BLaER1 treated with 17β-estradiol and CSF1 and Interleukin-3, amounts not matched to agents 10 nM and 100 nM (cell line): ENCODE data around the gene GNE.
"Not testable (repeated sequence)": the region's sequence is repeated elsewhere in the genome, so short reads cannot be mapped to it uniquely, and the experiment has no call there.

Experiments used
- H3K27ac ChIP-seq, 11 experiments: shearing (Covaris generic); formaldehyde crosslinking; 2 replicates each; pipeline ENCODE4 v1.8.1; 2022
- H3K27me3 ChIP-seq, 11 experiments: shearing (Covaris generic); formaldehyde crosslinking; 2 replicates each; pipeline ENCODE4 v1.8.1; 2022
- H3K36me3 ChIP-seq, 11 experiments: shearing (Covaris generic); formaldehyde crosslinking; 2 replicates each; pipeline ENCODE4 v1.8.1; 2022
- H3K4me1 ChIP-seq, 10 experiments: shearing (Covaris generic); formaldehyde crosslinking; 2 replicates each; pipeline ENCODE4 v1.8.1; 2022
- H3K4me2 ChIP-seq, 11 experiments: shearing (Covaris generic); formaldehyde crosslinking; 2 replicates each; pipeline ENCODE4 v1.8.1; 2022
- H3K4me3 ChIP-seq, 10 experiments: shearing (Covaris generic); formaldehyde crosslinking; 2 replicates each; pipeline ENCODE4 v1.8.1; 2022
- H3K9ac ChIP-seq, 11 experiments: shearing (Covaris generic); formaldehyde crosslinking; 2 replicates each; pipeline ENCODE4 v1.8.1; 2022
- H3K9me3 ChIP-seq, 11 experiments: shearing (Covaris generic); formaldehyde crosslinking; replicated peaks in 1 of 11; 2 replicates each; pipeline ENCODE4 v1.8.1; 2022
- H4K20me1 ChIP-seq, 11 experiments: shearing (Covaris generic); formaldehyde crosslinking; 2 replicates each; pipeline ENCODE4 v1.8.1; 2022
- Cebpa-rat ChIP-seq, 11 experiments: shearing (Covaris generic); IDR thresholded peaks; 2 replicates each; pipeline ENCODE4 v1.8.1; 2022

The GNE gene

GRCh38 chr9:36276254-36276653 lies 18.0 kb upstream of the GNE start:
- H3K9me3 ChIP-seq, result no peaks in the 10 kb centered on the region
- TF ChIP-seq Cebpa-rat (IDR thresholded peaks at IDR 0.05), result no peak
- H4K20me1 ChIP-seq, result no peaks in the 10 kb centered on the region
- H3K4me1 ChIP-seq, result peaks cover 0 to 13% (median 0%) of the 10 kb centered on the region in 10 experiments; a peak in 4 of 20 replicates
- H3K27me3 ChIP-seq, result no peaks in the 10 kb centered on the region
- H3K4me2 ChIP-seq, result peak overlapping the region in 1 of 11 experiments; percentile 48; a peak in 2 of 22 replicates
- no peak overlapping the region for H3K4me3 ChIP-seq
- H3K36me3 ChIP-seq, result no peaks in the 10 kb centered on the region
- no peak overlapping the region for H3K9ac ChIP-seq
- no peak overlapping the region for H3K27ac ChIP-seq

GRCh38 chr9:36275060-36275459 lies 16.8 kb upstream of the GNE start:
- no peak overlapping the region for H3K27ac ChIP-seq
- no peaks in the 10 kb centered on the region for H3K9me3 ChIP-seq
- no peaks in the 10 kb centered on the region for H3K27me3 ChIP-seq
- H3K4me2 ChIP-seq, result no peak overlapping the region
- TF ChIP-seq Cebpa-rat (IDR thresholded peaks at IDR 0.05), result no peak
- no peak overlapping the region for H3K9ac ChIP-seq
- H3K36me3 ChIP-seq, result no peaks in the 10 kb centered on the region
- H3K4me3 ChIP-seq, result no peak overlapping the region
- no peaks in the 10 kb centered on the region for H4K20me1 ChIP-seq
- H3K4me1 ChIP-seq, result peaks cover 0 to 13% (median 0%) of the 10 kb centered on the region in 10 experiments; a peak in 4 of 20 replicates

- H3K36me3 ChIP-seq, H4K20me1 ChIP-seq, H3K4me3 ChIP-seq, H3K9ac ChIP-seq, H3K27me3 ChIP-seq, H3K27ac ChIP-seq, H3K4me2 ChIP-seq, H3K9me3 ChIP-seq: not testable (repeated sequence)
- H3K4me1 ChIP-seq, result peaks cover 0 to 13% (median 0%) of the 10 kb centered on the region in 10 experiments; a peak in 4 of 20 replicates
These were observed 15.1 kb upstream of the GNE start for GRCh38 chr9:36273354-36273753.

GRCh38 chr9:36268007-36268427 lies 9.8 kb upstream of the GNE start:
- H3K4me2 ChIP-seq, result no peak overlapping the region
- H3K36me3 ChIP-seq, result peaks cover 0 to 4% (median 0%) of the 10 kb centered on the region in 11 experiments; a peak in 2 of 22 replicates
- no peak overlapping the region for H3K4me3 ChIP-seq
- H3K9me3 ChIP-seq, result no peaks in the 10 kb centered on the region
- no peaks in the 10 kb centered on the region for H3K27me3 ChIP-seq
- H3K27ac ChIP-seq, result no peak overlapping the region
- no peaks in the 10 kb centered on the region for H4K20me1 ChIP-seq
- no peak overlapping the region for H3K9ac ChIP-seq
- no peaks in the 10 kb centered on the region for H3K4me1 ChIP-seq
- no peak for TF ChIP-seq Cebpa-rat (IDR thresholded peaks at IDR 0.05)

GRCh38 chr9:36264896-36265295 lies 6.6 kb upstream of the GNE start:
- Histone ChIP-seq H3K4me3 (no peak overlapping the region), H3K27me3 (no peaks in the 10 kb centered on the region), H3K36me3 (peaks cover 0 to 4% (median 0%) of the 10 kb centered on the region in 11 experiments; a peak in 2 of 22 replicates), H3K4me1 (no peaks in the 10 kb centered on the region), H3K9ac (no peak overlapping the region), H4K20me1 (no peaks in the 10 kb centered on the region), H3K4me2 (no peak overlapping the region), H3K9me3 (no peaks in the 10 kb centered on the region), H3K27ac (no peak overlapping the region)
- no peak for TF ChIP-seq Cebpa-rat (IDR thresholded peaks at IDR 0.05)

GRCh38 chr9:36263683-36264082 lies 5.4 kb upstream of the GNE start:
- no peaks in the 10 kb centered on the region for H3K27me3 ChIP-seq
- peaks cover 0 to 4% (median 0%) of the 10 kb centered on the region in 11 experiments; a peak in 2 of 22 replicates for H3K36me3 ChIP-seq
- no peaks in the 10 kb centered on the region for H3K9me3 ChIP-seq
- no peaks in the 10 kb centered on the region for H4K20me1 ChIP-seq
- H3K4me3 ChIP-seq, result no peak overlapping the region
- no peak for TF ChIP-seq Cebpa-rat (IDR thresholded peaks at IDR 0.05)
- no peak overlapping the region for H3K4me2 ChIP-seq
- no peak overlapping the region for H3K9ac ChIP-seq
- H3K4me1 ChIP-seq, result peaks cover 0 to 6% (median 4%) of the 10 kb centered on the region in 10 experiments; a peak in 10 of 20 replicates
- no peak overlapping the region for H3K27ac ChIP-seq

- Histone ChIP-seq H3K4me3 (peak overlapping the region; percentile 61 to 77 (median 68)), H3K4me2 (peak overlapping the region; percentile 67 to 95 (median 82)), H3K4me1 (peaks cover 10 to 16% (median 14%) of the 10 kb centered on the region in 10 experiments), H3K36me3 (peaks cover 0 to 14% (median 5%) of the 10 kb centered on the region in 11 experiments; a peak in 6 of 22 replicates), H3K27ac (peak overlapping the region; percentile 52 to 92 (median 80); a peak in 19 of 22 replicates), H3K9me3 (no peaks in the 10 kb centered on the region), H3K9ac (peak overlapping the region; percentile 77 to 88 (median 85)), H4K20me1 (peaks cover 0 to 20% (median 1%) of the 10 kb centered on the region in 11 experiments; a peak in 9 of 22 replicates), H3K27me3 (no peaks in the 10 kb centered on the region)
- TF ChIP-seq Cebpa-rat (IDR thresholded peaks at IDR 0.05), result no peak
These were observed 817 bp upstream of the GNE start for GRCh38 chr9:36258996-36259533.

GRCh38 chr9:36251428-36251827 lies 6.8 kb downstream of the GNE start:
- no peak for TF ChIP-seq Cebpa-rat (IDR thresholded peaks at IDR 0.05)
- no peaks in the 10 kb centered on the region for H3K27me3 ChIP-seq
- H3K9me3 ChIP-seq, result no peaks in the 10 kb centered on the region
- peaks cover 5 to 56% (median 30%) of the 10 kb centered on the region in 11 experiments; a peak in 21 of 22 replicates for H3K36me3 ChIP-seq
- H3K9ac ChIP-seq, result no peak overlapping the region
- peaks cover 0 to 13% (median under 1%) of the 10 kb centered on the region in 10 experiments; a peak in 9 of 20 replicates for H3K4me1 ChIP-seq
- H3K4me3 ChIP-seq, result no peak overlapping the region
- H3K27ac ChIP-seq, result no peak overlapping the region
- peaks cover 19 to 74% (median 39%) of the 10 kb centered on the region in 11 experiments; a peak in 18 of 22 replicates for H4K20me1 ChIP-seq
- H3K4me2 ChIP-seq, result no peak overlapping the region

GRCh38 chr9:36250079-36250478 lies 8.2 kb downstream of the GNE start:
- Histone ChIP-seq H3K36me3 (peaks cover 18 to 66% (median 39%) of the 10 kb centered on the region in 11 experiments), H3K27me3 (no peaks in the 10 kb centered on the region), H3K4me2 (no peak overlapping the region), H3K27ac (no peak overlapping the region), H3K4me1 (peaks cover 0 to 13% (median 0%) of the 10 kb centered on the region in 10 experiments; a peak in 6 of 20 replicates), H3K9ac (0 out of 22 replicates have a peak overlapping the region, but pooled peaks of 1 of the 11 experiments have one; percentile 8), H3K9me3 (no peaks in the 10 kb centered on the region), H3K4me3 (no peak overlapping the region), H4K20me1 (peaks cover 19 to 81% (median 50%) of the 10 kb centered on the region in 11 experiments; a peak in 18 of 22 replicates)
- no peak for TF ChIP-seq Cebpa-rat (IDR thresholded peaks at IDR 0.05)
